Naive B cell (primary cell): ENCODE measurements around the gene LRRC4C. TPM values are rescaled to one million over a fixed set of nuclear protein-coding genes. Genes with fewer than 3 reads are reported as not detected.

Source experiments
- ATAC-seq, 2 donors: fragments of 150-1000 bp; cut with Tn5 transposase; 2 replicates each; pipeline ENCODE4 v1.10.0; 2021; ENCODE audit warnings: low read depth in 2 of 2, mild to moderate bottlenecking in 2 of 2, moderate library complexity in 2 of 2
- DNase-seq: peaks from one replicate; pipeline ENCODE4 v3.0.0; 2022
- H3K27ac Mint-ChIP-seq, 6 donors: one replicate each; pipeline ENCODE4 v1.8.0; 2020 to 2022; ENCODE audit warnings: mild to moderate bottlenecking in 6 of 6, mixed read lengths in 6 of 6, moderate library complexity in 5 of 6, inconsistent platforms in 2 of 6
- H3K27me3 Mint-ChIP-seq, 3 donors: one replicate each; pipeline ENCODE4 v1.8.0; 2021 to 2022; ENCODE audit warnings: mixed read lengths in 3 of 3, mild to moderate bottlenecking in 1 of 3
- H3K36me3 Mint-ChIP-seq, 2 donors: one replicate each; pipeline ENCODE4 v1.8.0; 2020 to 2022; ENCODE audit warnings: mixed read lengths in 2 of 2, inconsistent platforms in 1 of 2, mild to moderate bottlenecking in 1 of 2
- H3K4me1 Mint-ChIP-seq, 3 donors: one replicate each; pipeline ENCODE4 v1.8.0; 2020 to 2022; ENCODE audit warnings: mixed read lengths in 3 of 3, inconsistent platforms in 1 of 3, mild to moderate bottlenecking in 1 of 3, moderate library complexity in 1 of 3
- H3K4me3 Mint-ChIP-seq, 8 donors: one replicate each; pipeline ENCODE4 v1.8.0; 2020 to 2022; ENCODE audit warnings: mild to moderate bottlenecking in 8 of 8, mixed read lengths in 8 of 8, moderate library complexity in 8 of 8, inconsistent platforms in 2 of 8
- H3K9me3 Mint-ChIP-seq, 7 donors: one replicate each; pipeline ENCODE4 v1.8.0; 2020 to 2022; ENCODE audit warnings: mixed read lengths in 7 of 7, mild to moderate bottlenecking in 5 of 7, inconsistent platforms in 2 of 7, moderate library complexity in 1 of 7
- polyA plus RNA-seq, 6 donors: library from polyadenylated mRNA; unstranded; fragments of 300-500 nt; fragmentation: Illumina TruSeq; gene quantifications; one replicate each; pipeline ENCODE4 v1.2.3, GENCODE V29; 2021; ENCODE audit warnings: low read depth in 6 of 6

The LRRC4C gene
- polyA plus RNA-seq, 6 donors from 2014 or later: not detected

DNA sequence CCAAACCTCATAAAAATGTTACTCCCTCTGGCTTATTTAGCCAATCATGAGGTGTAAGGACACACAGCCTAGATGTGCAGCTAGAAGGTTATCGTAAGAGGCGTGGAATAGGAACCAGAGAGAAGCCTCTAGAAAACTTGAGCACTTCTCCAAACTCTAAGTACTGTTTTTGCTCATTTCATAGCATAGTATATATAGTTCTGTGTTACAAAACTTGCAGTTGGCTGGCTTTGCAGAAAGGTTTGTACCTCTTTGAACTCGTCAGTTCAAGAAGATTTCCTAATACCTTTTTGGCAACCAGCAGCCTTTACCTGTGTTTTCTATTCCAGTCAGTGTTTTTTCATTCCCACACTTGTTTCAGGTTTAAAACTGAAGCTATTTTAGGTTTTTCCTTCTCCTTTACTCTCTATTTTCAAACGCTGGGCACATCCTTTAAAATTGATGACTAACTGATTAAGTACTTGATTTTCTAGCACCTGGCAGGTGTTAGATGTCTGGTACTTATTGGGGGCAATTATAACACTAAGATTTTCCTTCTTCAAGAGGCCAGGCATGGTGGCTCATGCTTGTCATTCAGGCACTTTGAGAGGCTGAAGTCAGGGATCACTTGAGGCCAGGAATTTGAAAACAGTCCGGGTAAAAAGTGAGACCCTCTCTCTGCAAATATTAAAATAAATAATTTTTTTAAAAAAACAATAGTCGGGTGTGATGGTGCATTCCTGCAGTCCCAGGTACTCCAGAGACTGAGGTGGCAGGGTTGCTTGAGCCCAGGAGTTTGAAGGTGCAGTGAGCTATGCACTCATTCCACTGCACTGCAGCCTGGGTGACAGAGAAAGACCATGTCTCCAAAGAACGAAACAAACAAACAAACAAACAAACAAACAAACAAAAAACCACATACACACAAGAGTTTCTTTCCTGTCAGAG is 125.2 kb downstream of the LRRC4C start:
- no peak for DNase-seq
- H3K4me3 Mint-ChIP-seq: no peak overlapping the region
- H3K27ac Mint-ChIP-seq: no peak overlapping the region
- H3K27me3 Mint-ChIP-seq: no peaks in the 10 kb centered on the region
- no peaks in the 10 kb centered on the region for H3K4me1 Mint-ChIP-seq
- peaks cover 0 to 8% (median 2%) of the 10 kb centered on the region in 7 donors for H3K9me3 Mint-ChIP-seq
- ATAC-seq: no peak
- H3K36me3 Mint-ChIP-seq: no peaks in the 10 kb centered on the region

DNA sequence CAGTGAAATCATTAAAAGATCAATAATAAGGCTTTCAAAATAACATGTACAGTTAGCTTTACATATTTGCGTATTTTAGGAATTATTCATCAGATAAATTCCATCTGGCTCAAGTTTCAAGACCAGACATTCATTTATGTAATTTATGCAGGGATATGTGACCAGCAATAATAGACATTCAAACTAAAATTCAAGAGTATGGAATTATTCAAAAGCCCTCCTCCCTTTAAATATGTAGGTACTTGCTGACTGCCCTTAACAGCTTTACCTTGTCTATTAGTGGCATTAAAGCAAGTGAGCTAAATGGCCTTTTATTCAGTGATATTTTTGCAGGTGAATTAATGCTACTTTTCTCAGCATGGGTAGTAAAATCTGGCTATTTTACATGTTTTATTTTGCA is 126.1 kb downstream of the LRRC4C start:
- H3K4me3 Mint-ChIP-seq: no peak overlapping the region
- no peak for ATAC-seq
- DNase-seq: no peak
- H3K27ac Mint-ChIP-seq: no peak overlapping the region
- no peaks in the 10 kb centered on the region for H3K27me3 Mint-ChIP-seq
- H3K9me3 Mint-ChIP-seq: peaks cover 0 to 12% (median 4%) of the 10 kb centered on the region in 7 donors
- no peaks in the 10 kb centered on the region for H3K36me3 Mint-ChIP-seq
- H3K4me1 Mint-ChIP-seq: no peaks in the 10 kb centered on the region

DNA sequence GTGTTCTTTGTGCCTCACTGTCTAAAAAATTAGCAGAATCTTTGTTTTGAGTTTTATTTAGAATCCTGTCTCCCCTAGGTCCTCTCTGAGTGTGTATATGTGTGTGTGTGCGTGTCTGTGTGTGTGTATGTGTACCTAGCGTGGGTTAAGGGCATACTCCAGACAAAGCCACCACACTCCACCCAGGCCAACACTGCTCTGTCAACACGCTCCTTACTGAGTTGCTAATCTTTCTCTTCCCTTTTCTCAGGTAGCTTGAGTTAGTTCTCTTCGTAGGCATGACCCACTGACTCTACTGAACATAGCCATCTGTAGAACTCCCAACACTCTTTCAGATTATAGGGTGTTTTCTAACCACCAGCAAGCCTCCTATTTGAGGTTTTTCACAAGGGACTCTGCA is 131.1 kb downstream of the LRRC4C start:
- DNase-seq (no peak), ATAC-seq (no peak)
- no peaks in the 10 kb centered on the region for H3K27me3 Mint-ChIP-seq
- H3K36me3 Mint-ChIP-seq: no peaks in the 10 kb centered on the region
- H3K9me3 Mint-ChIP-seq: peaks cover 0 to 10% (median 5%) of the 10 kb centered on the region in 7 donors
- H3K4me3 Mint-ChIP-seq: no peak overlapping the region
- no peak overlapping the region for H3K27ac Mint-ChIP-seq
- H3K4me1 Mint-ChIP-seq: no peaks in the 10 kb centered on the region

DNA sequence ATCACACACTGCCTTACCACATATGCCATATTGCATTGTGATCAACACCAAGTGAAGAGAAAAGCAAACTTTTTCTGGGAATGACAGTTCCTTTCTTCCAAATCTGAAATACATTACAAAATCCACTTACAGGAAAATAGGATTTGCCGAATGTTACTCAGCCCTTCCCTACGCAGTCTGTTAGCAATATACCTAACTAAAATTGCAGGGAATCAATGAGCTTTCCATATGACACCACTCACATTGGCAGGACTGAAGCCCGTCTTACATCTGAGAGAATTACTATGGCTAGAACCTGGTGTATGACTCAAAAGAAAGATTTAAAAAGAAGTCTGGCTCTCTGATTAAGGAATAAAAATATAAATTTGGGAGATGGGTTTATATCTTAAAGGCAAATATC is 136.0 kb downstream of the LRRC4C start:
- DNase-seq (no peak), ATAC-seq (no peak)
- peaks cover 0 to 8% (median 5%) of the 10 kb centered on the region in 7 donors for H3K9me3 Mint-ChIP-seq
- H3K4me3 Mint-ChIP-seq: no peak overlapping the region
- no peaks in the 10 kb centered on the region for H3K27me3 Mint-ChIP-seq
- no peak overlapping the region for H3K27ac Mint-ChIP-seq
- no peaks in the 10 kb centered on the region for H3K4me1 Mint-ChIP-seq
- H3K36me3 Mint-ChIP-seq: no peaks in the 10 kb centered on the region

DNA sequence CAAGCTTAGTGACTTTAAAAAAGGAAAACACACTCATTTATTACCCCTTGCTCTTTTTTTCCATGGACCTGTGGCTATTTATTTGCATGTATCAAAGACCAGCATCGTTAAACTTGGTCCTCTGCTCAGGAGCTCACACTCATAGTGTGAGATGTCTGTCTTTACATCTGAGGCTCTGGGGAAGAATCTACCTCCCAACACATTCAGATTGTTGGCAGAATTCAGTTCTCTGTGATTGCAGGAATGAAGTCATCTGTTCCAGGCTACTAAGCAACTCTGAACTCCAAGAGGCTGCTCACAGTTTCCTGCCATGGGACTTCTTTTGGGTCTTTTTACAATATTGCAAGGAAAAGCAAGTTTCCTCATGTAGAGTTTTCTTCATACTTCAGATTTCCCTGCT is 138.8 kb downstream of the LRRC4C start:
- H3K4me1 Mint-ChIP-seq: no peaks in the 10 kb centered on the region

DNA sequence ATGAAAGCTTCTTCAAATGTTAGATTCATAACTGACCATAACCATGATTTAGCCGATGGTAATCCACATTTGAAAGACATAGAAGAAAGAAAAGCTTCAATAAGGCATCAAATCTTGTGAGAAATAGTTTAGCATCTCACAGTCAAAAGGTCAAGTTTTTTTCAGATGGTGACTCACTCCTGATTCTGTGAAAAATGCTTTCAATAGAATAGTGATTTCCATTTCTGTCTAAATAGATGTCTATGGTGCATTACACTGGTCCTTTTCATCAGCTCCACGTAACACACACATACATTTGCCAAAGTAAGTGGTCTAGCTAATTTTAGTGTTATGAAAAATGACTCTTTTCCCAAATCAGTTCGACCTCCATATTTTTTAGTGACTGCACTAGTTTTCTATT is 139.2 kb downstream of the LRRC4C start:
- H3K27ac Mint-ChIP-seq: no peak overlapping the region
- no peak for ATAC-seq
- H3K4me1 Mint-ChIP-seq: no peaks in the 10 kb centered on the region
- no peaks in the 10 kb centered on the region for H3K27me3 Mint-ChIP-seq
- no peak for DNase-seq
- H3K36me3 Mint-ChIP-seq: no peaks in the 10 kb centered on the region
- H3K4me3 Mint-ChIP-seq: no peak overlapping the region
- H3K9me3 Mint-ChIP-seq: peaks cover 0 to 4% (median 2%) of the 10 kb centered on the region in 7 donors

More for the DNA sequence above, 138.8 kb downstream of the LRRC4C start:
- DNase-seq: no peak
- no peak for ATAC-seq
- H3K27ac Mint-ChIP-seq: no peak overlapping the region
- no peaks in the 10 kb centered on the region for H3K27me3 Mint-ChIP-seq
- H3K36me3 Mint-ChIP-seq: no peaks in the 10 kb centered on the region
- H3K4me3 Mint-ChIP-seq: no peak overlapping the region
- peaks cover 0 to 6% (median 3%) of the 10 kb centered on the region in 7 donors for H3K9me3 Mint-ChIP-seq

DNA sequence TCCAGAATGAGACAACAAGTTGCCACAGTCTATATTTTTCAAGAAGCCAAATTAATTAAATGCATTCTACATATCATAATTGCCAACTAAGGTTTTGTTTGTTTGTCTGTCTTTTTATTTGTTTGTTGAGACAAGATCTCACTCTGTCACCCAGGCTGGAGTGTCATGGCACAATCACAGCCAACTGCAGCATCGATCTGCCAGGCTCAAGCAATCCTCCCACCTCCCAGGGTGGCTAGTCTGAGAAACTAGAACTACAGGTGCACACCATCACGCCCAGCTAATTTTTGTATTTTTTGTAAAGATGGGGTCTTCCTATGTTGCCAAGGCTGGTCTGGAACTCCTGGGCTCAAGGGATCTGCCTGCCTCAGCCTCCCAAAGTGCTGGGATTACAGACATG is 140.0 kb downstream of the LRRC4C start:
- peak overlapping the region in 1 of 6 donors; percentile 38 for H3K27ac Mint-ChIP-seq
- no peaks in the 10 kb centered on the region for H3K36me3 Mint-ChIP-seq
- H3K27me3 Mint-ChIP-seq: no peaks in the 10 kb centered on the region
- peaks cover 0 to 4% (median 2%) of the 10 kb centered on the region in 7 donors for H3K9me3 Mint-ChIP-seq
- ATAC-seq (no peak), DNase-seq (no peak)
- H3K4me3 Mint-ChIP-seq: no peak overlapping the region
- H3K4me1 Mint-ChIP-seq: no peaks in the 10 kb centered on the region

DNA sequence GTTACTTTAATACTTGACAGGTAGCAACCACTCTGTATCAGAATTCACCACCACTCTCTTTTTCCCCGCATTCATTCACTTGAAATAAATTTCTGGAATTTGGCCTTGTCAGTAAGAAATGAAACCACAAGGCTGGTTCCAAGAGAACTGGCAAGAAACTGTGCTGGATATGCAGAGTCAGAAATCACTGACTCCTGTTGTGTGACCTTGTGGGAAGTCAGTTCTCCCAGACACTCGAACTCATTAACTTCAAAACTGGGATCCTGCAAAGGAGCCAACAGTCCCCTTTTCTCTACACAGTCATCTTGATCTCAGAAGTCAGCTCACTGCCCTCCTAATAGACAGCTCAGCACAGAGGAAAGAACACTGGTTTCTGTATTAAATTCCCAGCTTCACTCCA is 142.7 kb downstream of the LRRC4C start:
- Mint-ChIP-seq H3K4me1 (no peaks in the 10 kb centered on the region), H3K27me3 (no peaks in the 10 kb centered on the region), H3K36me3 (no peaks in the 10 kb centered on the region), H3K27ac (no peak overlapping the region), H3K9me3 (peaks cover 0 to 5% (median 2%) of the 10 kb centered on the region in 7 donors), H3K4me3 (peak overlapping the region in 1 of 8 donors; percentile 36)
- ATAC-seq (no peak), DNase-seq (no peak)

DNA sequence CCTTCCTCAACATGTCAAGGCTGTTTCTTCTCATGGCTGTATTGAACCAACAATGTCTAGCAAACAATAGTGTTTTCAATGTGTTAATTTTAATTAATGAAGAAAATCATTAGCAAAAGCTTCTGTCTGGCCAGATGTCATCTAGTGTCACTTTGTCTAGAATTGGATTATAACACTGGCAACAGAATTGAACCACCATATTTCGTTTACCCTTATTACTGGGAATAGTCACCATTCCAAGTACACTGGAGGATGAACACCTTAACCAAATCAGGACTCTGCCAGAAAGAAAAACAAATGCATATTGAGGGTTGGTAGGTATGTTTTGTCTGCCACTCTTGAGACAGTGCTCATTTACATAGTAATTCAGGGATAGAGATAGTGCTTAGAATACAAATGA is 146.2 kb downstream of the LRRC4C start:
- DNase-seq (no peak), ATAC-seq (no peak)
- Mint-ChIP-seq H3K4me1 (no peaks in the 10 kb centered on the region), H3K27me3 (no peaks in the 10 kb centered on the region), H3K9me3 (peaks cover 0 to 2% (median 0%) of the 10 kb centered on the region in 7 donors), H3K27ac (no peak overlapping the region), H3K4me3 (no peak overlapping the region), H3K36me3 (no peaks in the 10 kb centered on the region)

DNA sequence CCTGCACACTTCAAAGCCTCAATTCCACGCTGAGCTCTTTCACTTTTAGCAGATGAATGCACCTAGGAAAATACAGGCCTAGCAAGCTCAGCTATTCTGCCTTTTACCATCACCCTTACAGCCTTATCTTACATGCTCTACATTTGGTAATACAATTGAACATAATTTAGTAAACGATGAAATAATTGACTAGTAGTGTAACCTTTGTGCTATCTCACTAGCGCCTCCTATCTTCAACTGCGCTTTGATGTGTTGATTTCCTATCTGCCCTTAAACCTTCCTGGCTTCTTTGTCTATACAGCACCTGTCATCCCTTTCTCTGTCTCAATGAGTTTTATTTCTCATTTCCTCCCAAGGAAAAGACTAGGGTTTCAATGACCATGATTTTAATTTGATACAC is 149.7 kb downstream of the LRRC4C start:
- H3K4me1 Mint-ChIP-seq: peaks cover 0 to 2% (median 0%) of the 10 kb centered on the region in 3 donors
- no peak overlapping the region for H3K4me3 Mint-ChIP-seq
- no peak for DNase-seq
- peaks cover 0 to 5% (median 4%) of the 10 kb centered on the region in 7 donors for H3K9me3 Mint-ChIP-seq
- no peaks in the 10 kb centered on the region for H3K27me3 Mint-ChIP-seq
- no peak overlapping the region for H3K27ac Mint-ChIP-seq
- no peaks in the 10 kb centered on the region for H3K36me3 Mint-ChIP-seq
- ATAC-seq: no peak

DNA sequence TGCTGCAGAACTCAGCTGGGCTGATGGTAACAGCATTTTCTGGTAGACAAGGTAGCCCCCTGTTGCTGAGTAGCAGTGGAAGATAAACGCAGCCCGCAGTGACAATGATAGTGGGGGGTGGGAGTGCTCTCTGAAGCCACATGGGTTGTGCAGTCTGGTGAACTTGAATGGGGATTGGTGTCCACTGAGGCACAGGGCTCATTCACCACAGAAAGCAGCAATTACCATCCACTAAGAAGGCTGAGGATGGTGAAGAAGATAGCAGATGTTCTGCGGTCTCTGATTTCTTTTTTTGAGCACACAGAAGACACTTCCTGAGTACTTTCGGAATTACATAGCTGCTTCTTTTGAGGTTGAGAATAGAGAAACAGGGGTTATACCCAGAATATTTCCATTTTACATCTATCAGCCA is 150.3 kb downstream of the LRRC4C start:
- no peak overlapping the region for H3K27ac Mint-ChIP-seq
- no peaks in the 10 kb centered on the region for H3K36me3 Mint-ChIP-seq
- no peaks in the 10 kb centered on the region for H3K27me3 Mint-ChIP-seq
- peaks cover 0 to 2% (median 0%) of the 10 kb centered on the region in 3 donors for H3K4me1 Mint-ChIP-seq
- H3K9me3 Mint-ChIP-seq: peaks cover 0 to 5% (median 4%) of the 10 kb centered on the region in 7 donors
- DNase-seq (no peak), ATAC-seq (peak in 1 of 2 donors; percentile 38)
- no peak overlapping the region for H3K4me3 Mint-ChIP-seq

DNA sequence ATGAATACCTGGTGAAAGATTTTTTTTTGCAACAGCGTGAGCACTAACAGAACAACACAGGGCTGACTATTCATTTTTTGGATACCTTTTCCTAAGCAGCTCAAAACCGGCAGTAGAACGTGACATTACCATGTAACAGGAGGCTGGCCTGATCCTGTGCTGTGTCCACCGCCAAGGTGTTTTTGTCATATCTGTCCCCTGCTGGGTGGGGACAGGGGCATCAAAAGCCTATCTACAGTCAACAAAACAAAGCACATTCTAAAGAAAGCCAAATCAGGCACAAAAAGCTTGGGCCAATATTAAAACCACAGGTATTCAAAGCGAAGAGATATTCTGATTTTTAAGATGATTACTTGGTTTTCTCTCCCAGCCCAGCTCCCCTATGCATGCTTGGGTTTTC is 151.2 kb downstream of the LRRC4C start:
- H3K4me1 Mint-ChIP-seq: peaks cover 0 to 2% (median 0%) of the 10 kb centered on the region in 3 donors
- no peak for DNase-seq
- no peaks in the 10 kb centered on the region for H3K27me3 Mint-ChIP-seq
- H3K27ac Mint-ChIP-seq: no peak overlapping the region
- peaks cover 0 to 5% (median 3%) of the 10 kb centered on the region in 7 donors for H3K9me3 Mint-ChIP-seq
- no peaks in the 10 kb centered on the region for H3K36me3 Mint-ChIP-seq
- ATAC-seq: no peak
- H3K4me3 Mint-ChIP-seq: no peak overlapping the region

DNA sequence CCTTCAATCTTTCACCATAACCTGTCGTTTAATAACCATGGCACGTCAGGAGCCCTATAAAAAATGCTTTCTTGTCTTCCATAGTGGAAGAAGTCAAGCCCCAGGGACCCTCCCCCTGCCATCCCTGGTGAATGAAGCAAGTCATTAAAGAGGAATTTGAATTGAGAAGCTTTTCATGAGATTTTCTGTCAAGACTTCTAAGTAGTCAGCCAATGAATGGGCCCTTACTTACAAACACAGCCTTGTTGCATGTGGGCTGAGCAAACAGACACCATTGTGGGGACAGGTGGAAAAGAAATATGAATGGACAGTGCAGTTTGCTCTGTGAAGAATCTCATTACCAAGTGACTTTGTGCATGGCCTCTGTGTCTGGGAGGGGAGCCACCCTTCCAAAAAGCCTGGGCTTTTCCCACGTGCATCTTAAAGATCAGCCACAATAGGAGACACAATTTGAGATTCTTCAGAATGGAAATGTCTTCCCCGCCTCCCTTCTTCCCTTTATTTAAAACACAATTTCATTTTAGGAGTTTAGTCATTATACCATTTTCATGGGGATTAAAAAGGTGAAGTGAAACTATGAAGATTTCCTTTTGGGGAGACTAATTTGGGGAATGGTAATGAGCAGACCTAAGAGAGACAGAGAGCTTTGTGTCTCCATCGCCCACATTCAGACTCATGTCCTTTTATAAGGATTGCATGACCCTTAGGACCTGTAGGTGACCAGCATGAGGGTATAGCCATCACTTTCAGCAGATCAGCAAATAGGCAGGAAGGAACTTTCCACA is 152.0 kb downstream of the LRRC4C start:
- DNase-seq (no peak), ATAC-seq (no peak)
- no peaks in the 10 kb centered on the region for H3K36me3 Mint-ChIP-seq
- H3K27me3 Mint-ChIP-seq: no peaks in the 10 kb centered on the region
- H3K27ac Mint-ChIP-seq: no peak overlapping the region
- H3K4me1 Mint-ChIP-seq: peaks cover 0 to 2% (median 0%) of the 10 kb centered on the region in 3 donors
- no peak overlapping the region for H3K4me3 Mint-ChIP-seq
- peaks cover 0 to 6% (median 4%) of the 10 kb centered on the region in 7 donors for H3K9me3 Mint-ChIP-seq
